8988T (cell line): ENCODE measurements around the gene FBXW4.

Source experiments
- DNase-seq: peaks from one replicate; pipeline ENCODE4 v3.0.0; 2011

FBXW4 gene

DNA sequence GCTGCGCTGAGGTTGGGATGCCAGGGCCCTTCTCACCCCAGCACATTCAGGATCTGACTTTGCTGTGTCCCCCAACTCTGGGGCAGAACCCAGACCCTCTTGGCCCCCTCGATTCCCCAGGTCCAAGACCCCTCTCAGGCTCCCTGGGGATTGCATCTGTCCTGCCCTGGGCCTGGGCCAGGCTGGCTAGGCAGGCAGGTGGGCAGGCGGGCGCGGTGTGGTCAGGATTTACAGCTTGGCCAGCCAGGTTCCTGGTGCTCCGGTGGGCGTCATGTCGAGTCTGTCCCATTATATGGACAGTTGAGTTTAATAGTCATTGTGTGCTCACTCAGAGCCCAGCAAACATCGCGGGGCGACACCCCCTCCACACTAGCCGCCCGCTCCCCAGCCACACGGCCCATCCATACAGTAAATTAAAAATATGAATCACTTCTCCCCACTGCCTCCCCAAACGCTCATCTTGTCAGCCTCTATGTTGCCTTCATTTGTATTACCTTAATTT lies 130.4 kb downstream of the FBXW4 start:
- no peak for DNase-seq

- no peak for DNase-seq
These were observed 131.4 kb downstream of the FBXW4 start for GRCh38 chr10:101563497-101564040.

DNA sequence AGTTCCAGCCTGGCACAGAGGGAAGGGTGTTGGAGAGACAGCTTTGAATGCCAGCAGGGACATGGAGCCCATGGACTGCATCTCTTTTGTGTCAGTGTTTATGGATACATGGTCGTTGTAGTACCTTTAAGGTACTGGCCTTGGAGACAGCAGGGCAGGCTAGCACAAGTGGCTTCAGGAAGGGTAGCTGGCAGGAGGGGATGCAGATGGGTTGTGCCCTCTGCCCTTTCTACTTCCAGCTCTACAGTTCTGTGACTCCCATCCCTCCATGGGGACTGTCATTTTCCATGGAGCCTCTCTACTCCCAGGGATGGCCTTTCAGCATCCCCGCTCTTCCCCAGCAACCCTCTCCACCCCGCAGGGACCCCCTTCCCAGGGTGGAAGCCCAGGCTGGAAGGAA lies 132.0 kb downstream of the FBXW4 start:
- DNase-seq, result no peak

DNA sequence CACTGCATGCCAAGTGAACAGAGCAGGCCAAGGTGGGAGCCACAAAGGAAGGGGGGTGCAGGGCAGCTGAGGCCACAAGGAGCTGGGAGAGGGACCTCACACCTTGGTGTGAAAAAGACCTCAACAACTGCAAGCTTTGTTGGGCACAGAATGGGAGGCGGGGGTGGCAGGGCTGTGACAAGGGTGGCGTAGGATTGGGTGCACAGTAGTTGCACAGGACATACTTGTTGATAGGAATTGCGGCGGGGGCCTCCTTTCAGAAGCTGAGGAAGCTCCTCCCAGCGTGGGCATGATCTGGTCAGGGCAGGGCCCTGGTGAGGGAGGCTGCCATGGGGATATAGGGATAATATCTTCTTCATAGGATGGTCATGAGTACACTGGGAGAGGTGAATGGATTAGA lies 132.7 kb downstream of the FBXW4 start:
- no peak for DNase-seq

GRCh38 chr10:101561068-101561915 lies 133.7 kb downstream of the FBXW4 start:
- no peak for DNase-seq
